DOHH2 (cell line): ENCODE data around the gene NRF1.

Source experiments
- EZH2phosphoT487 ChIP-seq: fragments of 200-600 bp; sonication (generic); IDR thresholded peaks from 2 replicates; pipeline ENCODE4 v1.6.1; 2017; ENCODE audit warnings: borderline replicate concordance, mild to moderate bottlenecking, antibody characterized with exemption, low read length, moderate library complexity, mixed read lengths
- TF ChIP-seq, protein P1 (sequence below): fragments of 200-600 bp; sonication (generic); IDR thresholded peaks from one replicate; pipeline ENCODE4 v1.5.1; 2014; ENCODE audit warnings: antibody characterized with exemption, mild to moderate bottlenecking, low read depth, low read length; ENCODE audit not compliant: poor library complexity, severe bottlenecking

- TF ChIP-seq, protein P1, sequence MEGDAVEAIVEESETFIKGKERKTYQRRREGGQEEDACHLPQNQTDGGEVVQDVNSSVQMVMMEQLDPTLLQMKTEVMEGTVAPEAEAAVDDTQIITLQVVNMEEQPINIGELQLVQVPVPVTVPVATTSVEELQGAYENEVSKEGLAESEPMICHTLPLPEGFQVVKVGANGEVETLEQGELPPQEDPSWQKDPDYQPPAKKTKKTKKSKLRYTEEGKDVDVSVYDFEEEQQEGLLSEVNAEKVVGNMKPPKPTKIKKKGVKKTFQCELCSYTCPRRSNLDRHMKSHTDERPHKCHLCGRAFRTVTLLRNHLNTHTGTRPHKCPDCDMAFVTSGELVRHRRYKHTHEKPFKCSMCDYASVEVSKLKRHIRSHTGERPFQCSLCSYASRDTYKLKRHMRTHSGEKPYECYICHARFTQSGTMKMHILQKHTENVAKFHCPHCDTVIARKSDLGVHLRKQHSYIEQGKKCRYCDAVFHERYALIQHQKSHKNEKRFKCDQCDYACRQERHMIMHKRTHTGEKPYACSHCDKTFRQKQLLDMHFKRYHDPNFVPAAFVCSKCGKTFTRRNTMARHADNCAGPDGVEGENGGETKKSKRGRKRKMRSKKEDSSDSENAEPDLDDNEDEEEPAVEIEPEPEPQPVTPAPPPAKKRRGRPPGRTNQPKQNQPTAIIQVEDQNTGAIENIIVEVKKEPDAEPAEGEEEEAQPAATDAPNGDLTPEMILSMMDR: no peak
- no peak for TF ChIP-seq EZH2phosphoT487
Observed at GRCh38 chr7:129597672-129598071, 13.8 kb upstream of the NRF1 start.
